Adrenal gland (tissue), 12 donors: ENCODE measurements around the gene AMOTL2. TPM values are rescaled to one million over a fixed set of nuclear protein-coding genes. Genes with fewer than 3 reads are reported as not detected.

Experiments
- DNase-seq, 7 donors: peaks; one replicate each; pipeline ENCODE4 v3.0.0-alpha.2; 2019 to 2020
- H3K27ac ChIP-seq, 5 donors: fragments of 200-600 bp; sonication (generic) in 4 of 5; 1 replicate in 3 of 5; 2 replicates in 2 of 5; pipeline versions ENCODE4 v1.5.1 to v1.8.0; 2016 to 2020; ENCODE audit warnings: mild to moderate bottlenecking in 1 of 5
- H3K27me3 ChIP-seq: fragments of 200-600 bp; 2 replicates; pipeline ENCODE4 v1.8.0; 2021
- H3K36me3 ChIP-seq, 2 donors: fragments of 200-600 bp; replicated peaks in 1 of 2; 1 replicate in 1 of 2; 2 replicates in 1 of 2; pipeline versions ENCODE4 v1.5.1 to v1.8.0; 2018 to 2022
- H3K4me1 ChIP-seq, 2 donors: fragments of 200-600 bp; replicated peaks in 1 of 2; 1 replicate in 1 of 2; 2 replicates in 1 of 2; pipeline versions ENCODE4 v1.5.1 to v1.8.0; 2018 to 2021
- H3K4me3 ChIP-seq, 4 donors: fragments of 200-600 bp; sonication (generic) in 3 of 4; one replicate each; pipeline ENCODE4 v1.5.1; 2016 to 2018
- H3K9me3 ChIP-seq, 3 donors: fragments of 200-600 bp; sonication (generic) in 1 of 3; replicated peaks in 1 of 3; 1 replicate in 2 of 3; 2 replicates in 1 of 3; pipeline versions ENCODE4 v1.5.1 to v1.8.0; 2016 to 2021
- CTCF ChIP-seq, 6 experiments: fragments of 450-650 bp in 4 of 6; fragments of 200-600 bp in 2 of 6; sonication (generic) in 1 of 6; IDR thresholded peaks; 1 replicate in 5 of 6; 2 replicates in 1 of 6; pipeline versions ENCODE4 v1.5.1 to v1.8.0; 2016 to 2021; ENCODE audit warnings: antibody characterized with exemption in 6 of 6, mild to moderate bottlenecking in 2 of 6, moderate library complexity in 1 of 6
- POLR2A ChIP-seq, 2 donors: fragments of 450-650 bp; IDR thresholded peaks; one replicate each; pipeline ENCODE4 v1.6.1; 2017; ENCODE audit warnings: antibody characterized with exemption in 2 of 2, mild to moderate bottlenecking in 2 of 2, moderate library complexity in 1 of 2
- WGBS, 4 donors: extraction: QIAGEN DNeasy Blood & Tissue Kit in 2 of 4; methylation state at CpG; one replicate each; pipeline versions ENCODE4 v1.1.5 to v1.1.7; 2013 to 2017; 5-methylcytosine and 5-hydroxymethylcytosine counted together
- intact Hi-C, 2 donors: fragments of 100-400 bp; cut with DNase I; formaldehyde crosslinking; loops; one replicate each; pipeline versions ENCODE4 v1.14.1 to v1.15.0; 2022 to 2023
- polyA plus RNA-seq, 3 donors: library from polyadenylated mRNA; stranded (reverse); fragments of 200-250 nt in 2 of 3; fragments of 350-450 nt in 1 of 3; fragmentation: Illumina TruSeq in 1 of 3; extraction: RNeasy Lipid Tissue Mini Kit (QIAGEN cat#74804) in 1 of 3; gene quantifications; one replicate each; pipeline ENCODE4 v1.2.3, GENCODE V29; 2013 to 2014
- total RNA-seq, 9 donors: library from RNA; depleted of rRNA in 4 of 9; stranded (reverse); fragments of >200 nt in 4 of 9; fragments of 120-200 nt in 1 of 9; fragmentation: NEBNext Ultra II Directional in 1 of 9; extraction: Animal tissue kit (Norgen Biotek cat#: 25700) in 1 of 9; gene quantifications; one replicate each; pipeline versions ENCODE4 v1.1.0 to v1.2.4, GENCODE V29; 2013 to 2023
- donor health status: healthy with polysubstance abuse.
- donor health status: Bipolar disorder and iron deficiency.
- donor health status: DM: yes; HTN: yes; CAD: no.
- donor health status: DM: no; HTN: no; CAD: no.
- donor health status: DM: no; HTN: no; CAD: no.
- donor health status: DM: yes; HTN: yes; CAD: no.

AMOTL2 gene
- total and polyA plus RNA-seq, 12 donors = 9.3 to 63.0 (median 29.7) TPM

DNA sequence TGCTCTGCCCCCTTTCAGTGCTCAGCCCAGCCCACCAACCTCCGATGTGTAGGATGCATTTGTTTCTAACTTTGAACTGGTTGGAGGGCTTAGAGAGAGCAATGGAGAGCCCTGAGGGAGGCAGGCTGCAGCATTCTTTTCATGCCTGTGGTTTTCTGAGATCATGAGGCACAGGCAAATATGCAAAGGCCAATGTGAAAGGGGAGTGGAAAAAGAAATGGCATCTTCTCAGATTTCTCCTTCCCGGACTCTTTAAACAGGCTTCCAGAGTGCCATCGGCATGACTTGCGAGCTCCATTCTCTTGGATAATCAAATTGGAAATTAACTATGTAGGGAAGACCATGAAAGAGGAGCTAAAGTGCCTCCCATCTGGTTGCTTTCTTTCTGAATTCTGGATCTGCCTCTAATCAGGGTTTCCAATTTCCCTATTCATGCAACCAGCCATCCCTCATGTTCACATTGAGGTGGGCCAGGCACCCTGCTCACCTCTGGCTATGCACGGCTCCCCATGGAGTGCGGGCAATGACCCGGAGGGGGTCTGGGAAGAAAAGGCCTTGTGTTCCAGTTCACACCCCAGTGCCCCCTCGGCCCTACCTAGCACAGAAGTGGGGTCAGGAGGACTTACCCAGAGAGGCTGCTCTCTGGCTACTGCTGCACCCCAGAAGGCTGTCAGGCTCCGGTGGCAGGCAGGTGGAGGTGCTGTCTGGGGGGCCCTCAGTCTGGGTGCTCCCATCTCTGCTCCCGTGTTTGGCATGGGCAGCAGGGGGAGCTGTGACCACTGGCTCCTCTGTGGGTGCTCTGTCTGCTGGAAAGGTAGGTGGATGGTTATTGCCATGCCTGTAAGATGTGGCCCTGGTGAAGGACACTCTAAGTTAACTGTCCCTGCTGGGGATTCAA lies 16.1 kb downstream of the AMOTL2 start:
- no peak overlapping the region for H3K4me3 ChIP-seq
- intact Hi-C loops = no loop called here
- H3K27ac ChIP-seq = peak overlapping the region in 4 of 5 donors; percentile 31 to 96 (median 56)
- no peaks in the 10 kb centered on the region for H3K27me3 ChIP-seq
- H3K9me3 ChIP-seq = no peaks in the 10 kb centered on the region
- TF ChIP-seq POLR2A (IDR thresholded peaks at IDR 0.05) (no peak), CTCF (IDR thresholded peaks at IDR 0.05) (peak in 3 of 6 experiments; percentile 13 to 17 (median 15))
- peak in 4 of 7 donors; percentile 41 to 71 (median 61) for DNase-seq
- peaks cover 0 to 80% of the 10 kb centered on the region in 2 donors for H3K36me3 ChIP-seq
- 66 to 74% (median 69%) methylated on average over 7 to 10 of the region's 10 CpGs for WGBS, 4 donors
- H3K4me1 ChIP-seq = peaks cover 9 to 38% of the 10 kb centered on the region in 2 donors

- DNase-seq = peak in 2 of 7 donors; percentile 25 to 37
- Histone ChIP-seq H3K9me3 (no peaks in the 10 kb centered on the region), H3K36me3 (peaks cover 0 to 78% of the 10 kb centered on the region in 2 donors), H3K27ac (peak overlapping the region in 4 of 5 donors; percentile 28 to 96 (median 56)), H3K27me3 (no peaks in the 10 kb centered on the region), H3K4me1 (peaks cover 7 to 32% of the 10 kb centered on the region in 2 donors), H3K4me3 (no peak overlapping the region)
- WGBS, 4 donors = 46 to 71% (median 57%) methylated on average over 8 to 10 of the region's 10 CpGs
- TF ChIP-seq POLR2A (IDR thresholded peaks at IDR 0.05) = no peak
- no peak for TF ChIP-seq CTCF (IDR thresholded peaks at IDR 0.05)
- intact Hi-C loops = no loop called here
Measured at GRCh38 chr3:134357261-134357913, 16.9 kb downstream of the AMOTL2 start.

- H3K9me3 ChIP-seq = no peaks in the 10 kb centered on the region
- H3K4me3 ChIP-seq = no peak overlapping the region
- intact Hi-C loops = no loop called here
- H3K4me1 ChIP-seq = peaks cover 7 to 26% of the 10 kb centered on the region in 2 donors
- DNase-seq = no peak
- WGBS, 4 donors = 89 to 93% (median 91%) methylated on average over 8 to 9 of the region's 9 CpGs
- TF ChIP-seq CTCF (IDR thresholded peaks at IDR 0.05) = no peak
- no peak for TF ChIP-seq POLR2A (IDR thresholded peaks at IDR 0.05)
- H3K27me3 ChIP-seq = no peaks in the 10 kb centered on the region
- H3K36me3 ChIP-seq = peaks cover 0 to 69% of the 10 kb centered on the region in 2 donors
- H3K27ac ChIP-seq = peak overlapping the region in 4 of 5 donors; percentile 2 to 96 (median 56)
Measured at GRCh38 chr3:134356411-134357040, 17.7 kb downstream of the AMOTL2 start.

GRCh38 chr3:134355416-134355815 lies 18.8 kb downstream of the AMOTL2 start:
- intact Hi-C loops = no loop called here
- WGBS, 4 donors = 83 to 95% (median 91%) methylated on average over 5 of the region's 5 CpGs
- Histone ChIP-seq H3K4me3 (no peak overlapping the region), H3K4me1 (peaks cover 0 to 19% of the 10 kb centered on the region in 2 donors), H3K9me3 (no peaks in the 10 kb centered on the region), H3K27me3 (no peaks in the 10 kb centered on the region), H3K27ac (peak overlapping the region in 1 of 5 donors; percentile 34), H3K36me3 (peaks cover 0 to 58% of the 10 kb centered on the region in 2 donors)
- DNase-seq = no peak
- TF ChIP-seq POLR2A (IDR thresholded peaks at IDR 0.05) (no peak), CTCF (IDR thresholded peaks at IDR 0.05) (no peak)
